Anterior cingulate cortex (tissue), 58 donors: ENCODE data around the gene RBAK.
A peak's percentile ranks its signal among the peaks of the same experiment; 100 is the strongest.
"Not testable (repeated sequence)": the region's sequence is repeated elsewhere in the genome, so short reads cannot be mapped to it uniquely, and the experiment has no call there.

Source experiments
- DNase-seq, 58 donors: peaks; one replicate each; lab custom pipeline; 2025; lab: John Stamatoyannopoulos, UW

RBAK gene

GRCh38 chr7:5045558-5046396 is at the start of gene RBAK:
Gene RBAK, plus strand, starts transcription at chr7:5045860. Its CDS starts 2,217 bp downstream, at chr7:5048077.
- DNase-seq = peak; percentile 50 to 96 (median 88)

DNA sequence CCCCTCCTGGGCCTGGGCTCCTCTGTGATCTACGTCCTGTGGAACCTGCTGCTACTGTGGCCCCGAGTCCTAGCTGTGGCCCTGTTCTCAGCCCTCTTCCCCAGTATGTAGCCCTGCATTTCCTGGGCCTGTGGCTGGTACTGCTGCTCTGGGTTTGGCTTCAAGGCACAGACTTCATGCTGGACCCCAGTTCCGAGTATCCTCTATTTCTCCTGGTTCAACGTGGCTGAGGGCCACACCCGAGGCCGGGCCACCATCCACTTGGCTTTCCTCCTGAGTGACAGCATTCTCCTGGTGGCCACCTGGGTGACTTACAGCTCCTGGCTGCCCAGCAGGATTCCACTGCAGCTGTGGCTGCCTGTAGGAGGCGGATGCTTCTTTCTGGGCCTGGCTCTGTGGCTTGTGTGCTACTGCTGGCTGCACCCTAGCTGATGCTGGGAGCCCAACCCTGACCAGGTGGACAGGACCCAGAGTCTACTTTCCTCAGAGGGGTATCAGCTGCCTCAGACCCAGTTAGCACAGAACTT is 48.9 kb upstream of the RBAK start:
- no peak for DNase-seq

DNA sequence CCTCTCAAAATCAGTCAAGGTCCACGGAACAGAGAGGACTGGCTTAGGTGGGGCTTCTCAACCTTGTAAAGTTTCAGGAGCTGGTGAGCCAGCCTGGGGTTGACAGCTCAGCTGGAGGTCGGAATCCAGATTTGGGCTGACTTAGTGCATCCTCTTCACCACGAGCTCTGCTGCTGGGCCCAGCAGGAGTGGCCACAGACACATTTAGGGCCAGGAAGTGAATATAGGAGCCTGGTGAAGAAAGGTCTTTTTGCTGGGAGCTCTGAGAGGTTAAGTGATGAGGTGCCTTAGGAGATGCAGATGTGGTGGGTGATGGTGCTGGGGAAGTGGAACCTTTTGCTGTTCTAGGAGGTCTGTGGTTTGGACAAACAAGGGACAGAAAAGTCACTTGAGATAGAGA is 47.4 kb upstream of the RBAK start:
- no peak for DNase-seq

DNA sequence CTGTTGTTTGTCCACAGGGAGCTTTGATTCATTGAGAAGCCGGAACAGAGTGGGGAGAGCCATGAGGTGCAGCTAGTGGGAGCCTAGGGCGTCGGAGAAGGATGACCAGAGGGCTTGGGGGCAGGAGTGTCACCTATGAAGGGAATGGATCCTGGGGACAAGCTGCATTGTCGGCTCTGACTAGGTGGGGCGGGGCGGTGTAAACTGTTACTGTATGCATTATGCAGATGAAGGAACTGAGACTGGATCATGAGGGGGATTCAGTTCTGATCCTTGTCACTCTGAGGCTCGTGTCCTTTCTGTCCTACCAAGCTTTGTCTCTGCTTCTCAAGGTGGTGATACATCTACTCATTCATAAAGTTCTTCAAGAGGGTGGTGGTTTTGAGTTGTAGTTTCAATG is 46.8 kb upstream of the RBAK start:
- no peak for DNase-seq

- DNase-seq = no peak
These were observed 46.2 kb upstream of the RBAK start for GRCh38 chr7:4999369-4999950.

DNA sequence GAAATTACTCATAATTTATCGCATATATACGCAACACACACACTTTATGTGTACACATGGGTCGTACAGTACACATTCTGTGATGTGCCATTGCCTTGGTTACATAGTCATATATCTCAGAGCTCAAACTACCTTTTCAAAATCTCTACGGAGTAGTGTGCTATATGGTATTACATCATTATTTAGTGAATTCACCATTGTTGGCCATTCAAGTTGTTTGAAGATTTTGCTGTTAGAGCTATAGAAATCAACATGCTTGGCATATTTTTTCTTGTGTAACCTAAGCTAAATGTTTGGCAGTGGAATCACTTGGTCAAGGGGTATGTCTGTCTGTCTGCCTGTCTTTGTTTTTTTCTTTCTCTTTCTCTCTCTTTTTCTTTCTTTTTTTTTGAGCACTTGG is 44.7 kb upstream of the RBAK start:
- no peak for DNase-seq

- no peak for DNase-seq
These were observed 43.7 kb upstream of the RBAK start for GRCh38 chr7:5001911-5002310.

- peak in 1 of 58 donors; percentile 5 for DNase-seq
These were observed 40.6 kb upstream of the RBAK start for GRCh38 chr7:5005066-5005465.

GRCh38 chr7:5012985-5013384 is 32.7 kb upstream of the RBAK start:
- no peak for DNase-seq

DNA sequence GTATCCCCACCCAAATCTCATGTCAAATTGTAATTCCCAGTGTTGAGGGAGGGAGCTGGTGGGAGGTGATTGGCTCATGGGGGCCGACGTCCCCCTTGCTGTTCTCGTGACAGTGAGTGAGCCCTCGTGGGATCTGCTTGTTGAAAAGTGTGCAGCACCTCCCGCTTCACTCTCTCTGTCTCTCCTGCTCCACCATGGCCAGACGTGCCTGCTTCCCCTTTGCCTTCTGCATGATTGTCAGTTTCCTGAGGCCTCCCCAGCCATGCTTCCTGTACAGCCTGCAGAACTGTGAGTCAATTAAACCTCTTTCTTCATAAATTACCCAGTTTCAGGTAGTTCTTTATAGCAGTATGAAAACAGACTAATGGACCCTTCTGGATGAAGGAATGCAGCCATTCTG is 29.7 kb upstream of the RBAK start:
- not testable (repeated sequence) for DNase-seq

DNA sequence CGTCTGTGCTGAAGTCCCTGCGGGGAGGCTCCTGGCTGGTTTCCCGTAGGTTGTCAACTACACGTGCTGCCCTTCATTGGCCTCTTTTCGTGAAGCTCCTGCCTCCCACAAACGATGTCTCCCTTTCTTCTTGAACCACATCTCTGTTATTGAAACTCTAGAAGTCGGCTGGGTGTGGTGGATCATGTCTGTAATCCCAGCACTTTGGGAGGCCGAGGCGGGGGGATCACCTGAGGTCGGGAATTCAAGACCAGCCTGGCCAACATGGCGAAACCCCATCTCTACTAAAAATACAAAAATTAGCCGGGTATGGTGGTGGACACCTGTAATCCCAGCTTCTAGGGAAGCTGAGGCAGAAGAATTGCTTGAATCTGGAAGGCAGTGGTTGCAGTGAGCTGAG is 28.0 kb upstream of the RBAK start:
- DNase-seq = not testable (repeated sequence)

DNA sequence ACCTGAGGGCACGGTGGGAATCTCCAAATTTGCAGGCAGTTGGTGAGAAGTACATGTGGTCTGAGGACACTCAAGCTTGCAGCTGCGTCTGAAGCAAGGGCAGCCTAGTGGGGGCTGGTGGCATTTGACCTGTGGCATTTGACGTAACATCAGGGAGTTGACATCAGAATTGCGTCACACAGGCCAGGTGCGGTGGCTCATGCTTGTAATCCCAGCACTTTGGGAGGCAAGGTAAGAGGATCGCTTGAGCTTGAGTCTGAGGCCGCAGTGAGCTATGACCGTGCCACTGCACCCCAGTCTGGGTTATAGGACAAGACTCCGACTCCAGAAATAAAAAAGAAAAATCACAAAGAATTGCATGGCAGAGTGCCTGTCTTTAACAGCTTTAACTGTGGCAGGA is 25.6 kb upstream of the RBAK start:
- no peak for DNase-seq

- DNase-seq = not testable (repeated sequence)
These were observed 24.6 kb upstream of the RBAK start for GRCh38 chr7:5020976-5021550.

- not testable (repeated sequence) for DNase-seq
These were observed 22.0 kb upstream of the RBAK start for GRCh38 chr7:5023626-5024025.

- not testable (repeated sequence) for DNase-seq
These were observed 17.8 kb upstream of the RBAK start for GRCh38 chr7:5027796-5028410.

DNA sequence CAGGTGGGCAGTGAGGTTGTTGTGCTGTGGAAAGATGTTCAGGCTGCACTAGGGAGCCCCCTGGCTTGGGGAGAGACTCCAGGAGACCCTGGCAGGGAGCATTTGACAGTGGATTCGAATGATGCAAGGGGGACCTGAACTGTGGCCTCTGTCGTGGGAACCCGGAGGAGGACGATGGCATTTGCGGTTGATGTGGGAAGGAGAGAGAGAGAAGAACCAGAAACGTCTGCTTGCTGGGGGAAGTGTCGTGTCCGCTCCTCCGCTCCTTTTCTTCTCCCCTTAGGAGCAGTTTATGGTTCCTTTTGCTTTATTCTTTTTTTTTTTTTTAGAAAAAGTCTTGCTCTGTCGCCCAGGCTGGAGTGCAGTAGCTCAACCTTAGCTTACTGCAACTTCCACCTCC is 12.5 kb upstream of the RBAK start:
- not testable (repeated sequence) for DNase-seq

GRCh38 chr7:5035276-5035675 is 10.4 kb upstream of the RBAK start:
- DNase-seq = no peak

GRCh38 chr7:5036446-5036845 is 9.2 kb upstream of the RBAK start:
- DNase-seq = no peak

DNA sequence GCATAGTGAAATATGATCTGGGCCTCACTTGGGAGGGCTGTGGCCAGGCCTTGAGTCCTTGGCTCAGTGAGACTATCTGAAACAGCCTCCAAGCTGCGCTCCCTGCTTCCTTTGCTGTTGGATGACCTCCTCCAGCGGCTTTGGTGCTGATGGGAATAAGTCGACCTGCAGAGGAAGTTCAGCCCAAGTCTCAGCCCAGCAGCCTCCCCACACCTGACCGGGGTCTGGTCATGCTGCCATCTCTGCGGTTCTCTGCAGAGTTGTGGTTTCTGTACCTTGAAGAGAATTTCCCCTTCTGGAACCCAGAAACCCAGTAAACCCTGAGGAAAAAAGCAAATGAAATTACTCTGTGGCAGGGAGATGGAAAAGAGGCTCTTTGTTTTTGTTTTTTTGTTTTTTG is 4.6 kb upstream of the RBAK start:
- no peak for DNase-seq

- no peak for DNase-seq
These were observed 2.0 kb upstream of the RBAK start for GRCh38 chr7:5043661-5044060.

GRCh38 chr7:5046397-5046732 is 705 bp downstream of the RBAK start:
- peak in 2 of 58 donors; percentile 26 to 40 for DNase-seq
